NCI-H2081 treated with DMSO at 0.1 percent for 48 hours (cell line): ENCODE data around the gene RAPH1.

Experiments
- DNase-seq: peaks from one replicate; lab custom pipeline; 2025; lab: John Stamatoyannopoulos, UW

The RAPH1 gene

GRCh38 chr2:203535078-203535783 lies at the start of gene RAPH1:
TSS of gene RAPH1 (minus strand) at chr2:203535301. CDS start at chr2:203495353, 39,948 bp downstream.
- peak; percentile 21 for DNase-seq

- DNase-seq: no peak
Measured at GRCh38 chr2:203584784-203585183, 49.7 kb upstream of the RAPH1 start.

- no peak for DNase-seq
Measured at GRCh38 chr2:203583701-203584100, 48.6 kb upstream of the RAPH1 start.

- no peak for DNase-seq
Measured at GRCh38 chr2:203583084-203583695, 48.1 kb upstream of the RAPH1 start.

GRCh38 chr2:203582468-203582867 lies 47.4 kb upstream of the RAPH1 start:
- no peak for DNase-seq

GRCh38 chr2:203580844-203581243 lies 45.7 kb upstream of the RAPH1 start:
- DNase-seq: no peak

- DNase-seq: no peak
Measured at GRCh38 chr2:203579730-203580129, 44.6 kb upstream of the RAPH1 start.

- DNase-seq: no peak
Measured at GRCh38 chr2:203578759-203579643, 43.9 kb upstream of the RAPH1 start.

GRCh38 chr2:203574824-203575223 lies 39.7 kb upstream of the RAPH1 start:
- DNase-seq: no peak

GRCh38 chr2:203572316-203572715 lies 37.2 kb upstream of the RAPH1 start:
- no peak for DNase-seq

- DNase-seq: no peak
Measured at GRCh38 chr2:203569677-203570316, 34.7 kb upstream of the RAPH1 start.

- DNase-seq: no peak
Measured at GRCh38 chr2:203567691-203568090, 32.6 kb upstream of the RAPH1 start.

- DNase-seq: no peak
Measured at GRCh38 chr2:203566161-203566560, 31.1 kb upstream of the RAPH1 start.

GRCh38 chr2:203565076-203565475 lies 30.0 kb upstream of the RAPH1 start:
- no peak for DNase-seq

- no peak for DNase-seq
Measured at GRCh38 chr2:203562268-203562667, 27.2 kb upstream of the RAPH1 start.

GRCh38 chr2:203559641-203560040 lies 24.5 kb upstream of the RAPH1 start:
- DNase-seq: no peak

- no peak for DNase-seq
Measured at GRCh38 chr2:203553784-203554183, 18.7 kb upstream of the RAPH1 start.

- no peak for DNase-seq
Measured at GRCh38 chr2:203551778-203552177, 16.7 kb upstream of the RAPH1 start.

- DNase-seq: no peak
Measured at GRCh38 chr2:203550266-203550665, 15.2 kb upstream of the RAPH1 start.

- no peak for DNase-seq
Measured at GRCh38 chr2:203549406-203549805, 14.3 kb upstream of the RAPH1 start.

GRCh38 chr2:203548887-203549286 lies 13.8 kb upstream of the RAPH1 start:
- no peak for DNase-seq

GRCh38 chr2:203547356-203547755 lies 12.3 kb upstream of the RAPH1 start:
- DNase-seq: no peak
